ENCODE results near the gene SP2. TPM values are rescaled to one million over a fixed set of nuclear protein-coding genes. Genes with fewer than 3 reads are reported as not detected.

Gene SP2
- total RNA-seq, 1 donor from 2014 or later: 19.4 TPM

GRCh38 chr17:47877368-47878034 lies 18.5 kb upstream of the SP2 start:
- Histone ChIP-seq H3K27ac (no peak overlapping the region), H3K4me3 (no peak overlapping the region), H3K36me3 (no peaks in the 10 kb centered on the region), H3K9me3 (no peaks in the 10 kb centered on the region), H3K4me1 (peaks cover 23% of the 10 kb centered on the region), H3K27me3 (ENCODE audit: low read depth) (peaks cover 9% of the 10 kb centered on the region)
- TF ChIP-seq CTCF (IDR thresholded peaks at IDR 0.05): no peak
- no peak for DNase-seq
- intact Hi-C loops (cut with DNase I): no loop called here
- ATAC-seq: no peak

GRCh38 chr17:47878203-47879027 lies 17.6 kb upstream of the SP2 start:
- DNase-seq (no peak), ATAC-seq (no peak)
- TF ChIP-seq CTCF (IDR thresholded peaks at IDR 0.05): no peak
- H3K27ac ChIP-seq: no peak overlapping the region
- peaks cover under 1% of the 10 kb centered on the region for H3K27me3 ChIP-seq (ENCODE audit: low read depth)
- intact Hi-C loops (cut with DNase I): no loop called here
- H3K9me3 ChIP-seq: no peaks in the 10 kb centered on the region
- peaks cover 25% of the 10 kb centered on the region for H3K4me1 ChIP-seq
- H3K36me3 ChIP-seq: no peaks in the 10 kb centered on the region
- no peak overlapping the region for H3K4me3 ChIP-seq

- Histone ChIP-seq H3K27ac (no peak overlapping the region), H3K9me3 (no peaks in the 10 kb centered on the region), H3K4me3 (no peak overlapping the region), H3K4me1 (peaks cover 25% of the 10 kb centered on the region), H3K27me3 (ENCODE audit: low read depth) (no peaks in the 10 kb centered on the region), H3K36me3 (no peaks in the 10 kb centered on the region)
- DNase-seq (no peak), ATAC-seq (no peak)
- intact Hi-C loops (cut with DNase I): no loop called here
- no peak for TF ChIP-seq CTCF (IDR thresholded peaks at IDR 0.05)
These were observed 16.9 kb upstream of the SP2 start for GRCh38 chr17:47879028-47879585.

- DNase-seq: no peak
- Histone ChIP-seq H3K4me3 (no peak overlapping the region), H3K27me3 (ENCODE audit: low read depth) (no peaks in the 10 kb centered on the region), H3K27ac (no peak overlapping the region), H3K36me3 (no peaks in the 10 kb centered on the region), H3K4me1 (peaks cover 25% of the 10 kb centered on the region), H3K9me3 (no peaks in the 10 kb centered on the region)
- no peak for ATAC-seq
- intact Hi-C loops (cut with DNase I): no loop called here
- TF ChIP-seq CTCF (IDR thresholded peaks at IDR 0.05): no peak
These were observed 16.1 kb upstream of the SP2 start for GRCh38 chr17:47879776-47880454.

- H3K4me3 ChIP-seq: peak overlapping the region; percentile 30
- no peaks in the 10 kb centered on the region for H3K36me3 ChIP-seq
- peak overlapping the region; percentile 63 for H3K27ac ChIP-seq
- peaks cover 25% of the 10 kb centered on the region for H3K4me1 ChIP-seq
- H3K27me3 ChIP-seq (ENCODE audit: low read depth): no peaks in the 10 kb centered on the region
- intact Hi-C loops (cut with DNase I): no loop called here
- ATAC-seq: peak in 1 of 2 donors; percentile 65
- TF ChIP-seq CTCF (IDR thresholded peaks at IDR 0.05): no peak
- no peak for DNase-seq
- no peaks in the 10 kb centered on the region for H3K9me3 ChIP-seq
These were observed 13.8 kb upstream of the SP2 start for GRCh38 chr17:47882247-47882646.

Data from lower lobe of right lung (tissue), 2 donors.